ENCODE measurements around the gene LARGE1. TPM values are rescaled to one million over a fixed set of nuclear protein-coding genes. Genes with fewer than 3 reads are reported as not detected.

Gene LARGE1
- total RNA-seq, 4 donors from 2014 or later: 24.9 to 51.0 (median 32.7) TPM

- DNase-seq (ENCODE audit: low spot score in 2 of 2): no peak
- no peak for TF ChIP-seq EP300 (IDR thresholded peaks at IDR 0.05)
- TF ChIP-seq CTCF (IDR thresholded peaks at IDR 0.05): no peak
- TF ChIP-seq POLR2A (IDR thresholded peaks at IDR 0.05): no peak
- 65 to 70% methylated on average over 11 of the region's 11 CpGs for WGBS, 2 donors
Measured at GRCh38 chr22:33605666-33606065, 314.6 kb downstream of the LARGE1 start.

GRCh38 chr22:33605221-33605620 lies 315.1 kb downstream of the LARGE1 start:
- 94 to 97% methylated on average over 6 of the region's 6 CpGs for WGBS, 2 donors
- Histone ChIP-seq H3K27ac (no peak overlapping the region), H3K27me3 (no peaks in the 10 kb centered on the region), H3K4me3 (no peak overlapping the region), H3K4me1 (no peaks in the 10 kb centered on the region), H3K9me3 (no peaks in the 10 kb centered on the region), H3K36me3 (peaks cover 0 to 37% (median 0%) of the 10 kb centered on the region in 3 donors)
- TF ChIP-seq CTCF (IDR thresholded peaks at IDR 0.05) (no peak), POLR2A (IDR thresholded peaks at IDR 0.05) (no peak), EP300 (IDR thresholded peaks at IDR 0.05) (no peak)
- DNase-seq (ENCODE audit: low spot score in 2 of 2): no peak

More at GRCh38 chr22:33605666-33606065, 314.6 kb downstream of the LARGE1 start:
- Histone ChIP-seq H3K27me3 (no peaks in the 10 kb centered on the region), H3K4me3 (no peak overlapping the region), H3K27ac (no peak overlapping the region), H3K36me3 (peaks cover 0 to 34% (median 0%) of the 10 kb centered on the region in 3 donors), H3K9me3 (peaks cover 0 to under 1% (median 0%) of the 10 kb centered on the region in 4 donors), H3K4me1 (no peaks in the 10 kb centered on the region)

GRCh38 chr22:33601062-33601461 lies 319.2 kb downstream of the LARGE1 start:
- Histone ChIP-seq H3K27me3 (no peaks in the 10 kb centered on the region), H3K36me3 (peaks cover 0 to 43% (median 0%) of the 10 kb centered on the region in 3 donors), H3K27ac (no peak overlapping the region), H3K4me3 (no peak overlapping the region), H3K9me3 (no peaks in the 10 kb centered on the region), H3K4me1 (no peaks in the 10 kb centered on the region)
- 94 to 100% methylated on average over 2 of the region's 2 CpGs for WGBS, 2 donors
- no peak for TF ChIP-seq POLR2A (IDR thresholded peaks at IDR 0.05)
- no peak for DNase-seq (ENCODE audit: low spot score in 2 of 2)

- no peak overlapping the region for H3K27ac ChIP-seq
- H3K4me3 ChIP-seq: no peak overlapping the region
- H3K27me3 ChIP-seq: no peaks in the 10 kb centered on the region
- DNase-seq (ENCODE audit: low spot score in 2 of 2): no peak
- H3K36me3 ChIP-seq: peaks cover 0 to 43% (median 0%) of the 10 kb centered on the region in 3 donors
- no peaks in the 10 kb centered on the region for H3K9me3 ChIP-seq
- no peaks in the 10 kb centered on the region for H3K4me1 ChIP-seq
- 94 to 98% methylated on average over 12 of the region's 12 CpGs for WGBS, 2 donors
- TF ChIP-seq EP300 (IDR thresholded peaks at IDR 0.05) (no peak), CTCF (IDR thresholded peaks at IDR 0.05) (no peak), POLR2A (IDR thresholded peaks at IDR 0.05) (no peak)
Measured at GRCh38 chr22:33600595-33600994, 319.7 kb downstream of the LARGE1 start.

GRCh38 chr22:33600113-33600512 lies 320.2 kb downstream of the LARGE1 start:
- no peaks in the 10 kb centered on the region for H3K27me3 ChIP-seq
- peaks cover 0 to 43% (median 0%) of the 10 kb centered on the region in 3 donors for H3K36me3 ChIP-seq
- no peaks in the 10 kb centered on the region for H3K9me3 ChIP-seq
- 88 to 91% methylated on average over 6 of the region's 6 CpGs for WGBS, 2 donors
- no peak overlapping the region for H3K27ac ChIP-seq
- TF ChIP-seq POLR2A (IDR thresholded peaks at IDR 0.05) (no peak), CTCF (IDR thresholded peaks at IDR 0.05) (no peak), EP300 (IDR thresholded peaks at IDR 0.05) (no peak)
- DNase-seq (ENCODE audit: low spot score in 2 of 2): no peak
- no peak overlapping the region for H3K4me3 ChIP-seq
- no peaks in the 10 kb centered on the region for H3K4me1 ChIP-seq

- Histone ChIP-seq H3K27ac (no peak overlapping the region), H3K9me3 (no peaks in the 10 kb centered on the region), H3K36me3 (peaks cover 0 to 43% (median 0%) of the 10 kb centered on the region in 3 donors), H3K27me3 (no peaks in the 10 kb centered on the region), H3K4me3 (no peak overlapping the region), H3K4me1 (no peaks in the 10 kb centered on the region)
- 90 to 91% methylated on average over 7 of the region's 7 CpGs for WGBS, 2 donors
- DNase-seq (ENCODE audit: low spot score in 2 of 2): no peak
- TF ChIP-seq EP300 (IDR thresholded peaks at IDR 0.05) (no peak), POLR2A (IDR thresholded peaks at IDR 0.05) (no peak), CTCF (IDR thresholded peaks at IDR 0.05) (no peak)
Measured at GRCh38 chr22:33599596-33599995, 320.7 kb downstream of the LARGE1 start.

Data from tibial nerve (tissue), 4 donors.